A673 (cell line): ENCODE results near the gene PAX7. TPM values are rescaled to one million over a fixed set of nuclear protein-coding genes. Genes with fewer than 3 reads are reported as not detected.

Source experiments
- BruUV-seq: library from RNA; stranded (reverse); fragments of 400-500 nt; replicated peaks from 2 replicates; lab custom pipeline; 2021; lab: Mats Ljungman, UMichigan
- CTCF ChIA-PET: fragments of 300-600 bp; sonication (Branson Sonifier 250); formaldehyde crosslinking; loops from one replicate; lab custom pipeline; 2022; ENCODE audit warnings: antibody characterized with exemption; lab: Charles Lee
- POLR2A ChIA-PET: fragments of 300-600 bp; sonication (Branson Sonifier 250); formaldehyde crosslinking; loops from one replicate; lab custom pipeline; 2022; ENCODE audit warnings: antibody characterized with exemption; ENCODE audit not compliant: low non-redundant PET; lab: Charles Lee
- DNase-seq: peaks from one replicate; pipeline ENCODE4 v3.0.0-alpha.2; 2015; ENCODE audit warnings: low spot score
- H3K27ac ChIP-seq: fragments of 200-600 bp; sonication (generic); 2 replicates; pipeline ENCODE4 v1.5.1; 2016; ENCODE audit warnings: mixed run types, low read depth, mild to moderate bottlenecking, mixed read lengths, antibody characterized with exemption, low read length; ENCODE audit not compliant: poor library complexity, severe bottlenecking
- H3K27me3 ChIP-seq: fragments of 200-600 bp; sonication (generic); replicated peaks from 2 replicates; pipeline ENCODE4 v1.6.1; 2017; ENCODE audit warnings: mixed run types, low read depth, mild to moderate bottlenecking, mixed read lengths, antibody characterized with exemption, low read length; ENCODE audit not compliant: insufficient read depth, poor library complexity
- H3K36me3 ChIP-seq: fragments of 200-600 bp; sonication (generic); 2 replicates; pipeline ENCODE4 v1.6.1; 2016; ENCODE audit warnings: mixed run types, mild to moderate bottlenecking, mixed read lengths, antibody characterized with exemption, low read length; ENCODE audit not compliant: insufficient read depth, poor library complexity, severe bottlenecking
- H3K4me1 ChIP-seq: fragments of 200-600 bp; sonication (generic); 2 replicates; pipeline ENCODE4 v1.6.1; 2017; ENCODE audit warnings: mixed run types, mild to moderate bottlenecking, mixed read lengths, antibody characterized with exemption, low read length; ENCODE audit not compliant: insufficient read depth, poor library complexity, severe bottlenecking
- H3K4me3 ChIP-seq: fragments of 200-600 bp; sonication (generic); 2 replicates; pipeline ENCODE4 v1.5.1; 2016; ENCODE audit warnings: low read depth, mixed run types, mild to moderate bottlenecking, mixed read lengths, low read length; ENCODE audit not compliant: poor library complexity, severe bottlenecking
- H3K9me3 ChIP-seq: fragments of 200-600 bp; sonication (generic); 2 replicates; pipeline ENCODE4 v1.6.1; 2016; ENCODE audit warnings: mixed run types, low read depth, mild to moderate bottlenecking, mixed read lengths, antibody characterized with exemption, low read length; ENCODE audit not compliant: poor library complexity, severe bottlenecking
- CTCF ChIP-seq: fragments of 300-800, 200-600 bp; sonication (generic); conservative IDR thresholded peaks from 2 replicates; pipeline ENCODE4 v1.5.1; 2017; ENCODE audit warnings: low read depth, mild to moderate bottlenecking, antibody characterized with exemption, low read length, moderate library complexity, mixed read lengths
- EZH2 ChIP-seq: fragments of 200-600 bp; sonication (generic); IDR thresholded peaks from 2 replicates; pipeline ENCODE4 v1.6.1; 2017; ENCODE audit warnings: borderline replicate concordance, low read depth, mild to moderate bottlenecking, mixed read lengths, antibody characterized with exemption, low read length; ENCODE audit not compliant: poor library complexity, severe bottlenecking
- intact Hi-C: fragments of 100-400 bp; cut with micrococcal nuclease; formaldehyde crosslinking; loops from one replicate; pipeline ENCODE4 v1.10.0; 2022; ENCODE audit not compliant: unreplicated experiment
- total RNA-seq: library from RNA; stranded (reverse); gene quantifications from 2 replicates; pipeline ENCODE4 v1.2.3, GENCODE V29; 2021

Gene PAX7
- total RNA-seq, 1 experiment from 2014 or later = 36.5 TPM

GRCh38 chr1:18735224-18735997 is 104.8 kb downstream of the PAX7 start:
- intact Hi-C loops = no loop called here
- DNase-seq = no peak
- TF ChIP-seq CTCF (no peak), EZH2 (no peak)
- BruUV-seq = no TSS peak
- H3K36me3 ChIP-seq = peaks cover 12% of the 10 kb centered on the region
- ChIA-PET POLR2A (no interaction called here), CTCF (no interaction called here)
- no peaks in the 10 kb centered on the region for H3K27me3 ChIP-seq
- H3K27ac ChIP-seq = no peak overlapping the region
- no peaks in the 10 kb centered on the region for H3K4me1 ChIP-seq
- H3K9me3 ChIP-seq = no peaks in the 10 kb centered on the region
- H3K4me3 ChIP-seq = no peak overlapping the region

- intact Hi-C loops = no loop called here
- BruUV-seq = no TSS peak
- Histone ChIP-seq H3K4me1 (no peaks in the 10 kb centered on the region), H3K9me3 (no peaks in the 10 kb centered on the region), H3K27me3 (no peaks in the 10 kb centered on the region), H3K36me3 (peaks cover 12% of the 10 kb centered on the region), H3K27ac (no peak overlapping the region), H3K4me3 (no peak overlapping the region)
- POLR2A ChIA-PET = no interaction called here
- no peak for DNase-seq
- TF ChIP-seq EZH2 = no peak
- no peak for TF ChIP-seq CTCF
- CTCF ChIA-PET = no interaction called here
These were observed 106.3 kb downstream of the PAX7 start for GRCh38 chr1:18736958-18737357.

- Histone ChIP-seq H3K27ac (no peak overlapping the region), H3K36me3 (peaks cover 12% of the 10 kb centered on the region), H3K9me3 (no peaks in the 10 kb centered on the region), H3K4me1 (no peaks in the 10 kb centered on the region), H3K27me3 (no peaks in the 10 kb centered on the region), H3K4me3 (no peak overlapping the region)
- no TSS peak for BruUV-seq
- ChIA-PET CTCF (no interaction called here), POLR2A (no interaction called here)
- TF ChIP-seq EZH2 (no peak), CTCF (no peak)
- intact Hi-C loops = no loop called here
- DNase-seq = no peak
These were observed 107.5 kb downstream of the PAX7 start for GRCh38 chr1:18738126-18738525.
